ENCODE data around the gene SLAMF9.

The SLAMF9 gene

GRCh38 chr1:159932296-159933285 is 21.4 kb downstream of the SLAMF9 start:
- no peak for ATAC-seq
- no peak for DNase-seq

- DNase-seq = no peak
- no peak for ATAC-seq
Observed at GRCh38 chr1:159931795-159932173, 22.3 kb downstream of the SLAMF9 start.

- ATAC-seq (no peak), DNase-seq (no peak)
Observed at GRCh38 chr1:159931101-159931794, 22.8 kb downstream of the SLAMF9 start.

- ATAC-seq (no peak), DNase-seq (no peak)
Observed at GRCh38 chr1:159930634-159931033, 23.4 kb downstream of the SLAMF9 start.

- DNase-seq (no peak), ATAC-seq (no peak)
Observed at GRCh38 chr1:159930216-159930615, 23.8 kb downstream of the SLAMF9 start.

- no peak for DNase-seq
- no peak for ATAC-seq
Observed at GRCh38 chr1:159929155-159930051, 24.6 kb downstream of the SLAMF9 start.

GRCh38 chr1:159928491-159929050 is 25.5 kb downstream of the SLAMF9 start:
- ATAC-seq (no peak), DNase-seq (no peak)

GRCh38 chr1:159927849-159928431 is 26.1 kb downstream of the SLAMF9 start:
- DNase-seq = no peak
- ATAC-seq = no peak

- ATAC-seq (no peak), DNase-seq (no peak)
Observed at GRCh38 chr1:159927211-159927848, 26.7 kb downstream of the SLAMF9 start.

- ATAC-seq (peak; percentile 3), DNase-seq (peak; percentile 61)
Observed at GRCh38 chr1:159925719-159926078, 28.3 kb downstream of the SLAMF9 start.

GRCh38 chr1:159924791-159925718 is 29.0 kb downstream of the SLAMF9 start, which contains the start of gene TAGLN2:
TSS of gene TAGLN2 (minus strand) at chr1:159925507. CDS start at chr1:159920509, 4,998 bp downstream.
- peak; percentile 76 for ATAC-seq
- peak; percentile 94 for DNase-seq

GRCh38 chr1:159924025-159924790 is 29.8 kb downstream of the SLAMF9 start:
- ATAC-seq (peak; percentile 37), DNase-seq (peak; percentile 83)

- ATAC-seq = peak; percentile 48
- DNase-seq = peak; percentile 86
Observed at GRCh38 chr1:159923203-159924024, 30.6 kb downstream of the SLAMF9 start.

- DNase-seq (no peak), ATAC-seq (no peak)
Observed at GRCh38 chr1:159922511-159923202, 31.4 kb downstream of the SLAMF9 start.

- DNase-seq (peak; percentile 56), ATAC-seq (no peak)
Observed at GRCh38 chr1:159921700-159922504, 32.1 kb downstream of the SLAMF9 start.

- DNase-seq (no peak), ATAC-seq (no peak)
Observed at GRCh38 chr1:159921251-159921650, 32.8 kb downstream of the SLAMF9 start.

- DNase-seq (no peak), ATAC-seq (no peak)
Observed at GRCh38 chr1:159920651-159921050, 33.4 kb downstream of the SLAMF9 start.

Data from stimulated activated naive CD8-positive, alpha-beta T cell treated with anti-CD3 and anti-CD28 coated beads, Interleukin-15, Interleukin-2, amounts not matched to agents 100 U/mL and 50 U/mL, for 24 hours (primary cell).